ENCODE results near the gene FTHL17.

- TF ChIP-seq CTCF (IDR thresholded peaks at IDR 0.05): no peak
- no peak for TF ChIP-seq POLR2A (IDR thresholded peaks at IDR 0.05)
Measured at GRCh38 chrX:31039327-31039711, 32.5 kb downstream of the FTHL17 start.
